GM10266 (cell line): ENCODE data around the gene POU2AF1.

ENCODE experiments used
- DNase-seq: peaks from one replicate; pipeline ENCODE4 v3.0.0; 2012; ENCODE audit errors: extremely low spot score
- CTCF ChIP-seq: IDR thresholded peaks from 2 replicates; pipeline ENCODE4 v1.5.1; 2012; ENCODE audit warnings: mild to moderate bottlenecking, low read depth; ENCODE audit not compliant: control insufficient read depth, insufficient read depth; ENCODE audit errors: missing control alignments

The POU2AF1 gene

GRCh38 chr11:111330234-111330893 lies 48.7 kb downstream of the POU2AF1 start:
- TF ChIP-seq CTCF = no peak

GRCh38 chr11:111329306-111330204 lies 49.5 kb downstream of the POU2AF1 start:
- no peak for TF ChIP-seq CTCF
- DNase-seq = no peak

More at GRCh38 chr11:111330234-111330893, 48.7 kb downstream of the POU2AF1 start:
- no peak for DNase-seq

- no peak for DNase-seq
- TF ChIP-seq CTCF = no peak
Measured at GRCh38 chr11:111327908-111328624, 51.0 kb downstream of the POU2AF1 start.

- TF ChIP-seq CTCF = no peak
Measured at GRCh38 chr11:111326824-111327223, 52.3 kb downstream of the POU2AF1 start.

GRCh38 chr11:111325259-111325658 lies 53.8 kb downstream of the POU2AF1 start:
- TF ChIP-seq CTCF = no peak
- no peak for DNase-seq

More at GRCh38 chr11:111326824-111327223, 52.3 kb downstream of the POU2AF1 start:
- DNase-seq = no peak

GRCh38 chr11:111324277-111324720 lies 54.8 kb downstream of the POU2AF1 start:
- no peak for TF ChIP-seq CTCF
- no peak for DNase-seq
